Measurements from ENCODE around the gene MYO3B. TPM values are rescaled to one million over a fixed set of nuclear protein-coding genes. Genes with fewer than 3 reads are reported as not detected.
"Not testable (repeated sequence)": the region's sequence is repeated elsewhere in the genome, so short reads cannot be mapped to it uniquely, and the experiment has no call there.

The MYO3B gene
- total and polyA plus RNA-seq, 3 donors from 2014 or later: 1.4 to 3.5 (median 2.5) TPM

- H3K9me3 ChIP-seq: no peaks in the 10 kb centered on the region
- 96 to 98% methylated on average over 3 of the region's 3 CpGs for WGBS, 2 donors
- no peak for TF ChIP-seq CTCF (IDR thresholded peaks at IDR 0.05)
- no peak for TF ChIP-seq POLR2A (IDR thresholded peaks at IDR 0.05)
- no peaks in the 10 kb centered on the region for H3K36me3 ChIP-seq (ENCODE audit: low read depth, missing control alignments)
- intact Hi-C loops (cut with DNase I; ENCODE audit: low total_unique reads): no loop called here
- DNase-seq: no peak
- no peaks in the 10 kb centered on the region for H3K27me3 ChIP-seq
- no peak overlapping the region for H3K27ac ChIP-seq
- H3K4me3 ChIP-seq: no peak overlapping the region
- H3K4me1 ChIP-seq: no peaks in the 10 kb centered on the region
Observed at GRCh38 chr2:170544817-170545216, 366.9 kb downstream of the MYO3B start.

DNA sequence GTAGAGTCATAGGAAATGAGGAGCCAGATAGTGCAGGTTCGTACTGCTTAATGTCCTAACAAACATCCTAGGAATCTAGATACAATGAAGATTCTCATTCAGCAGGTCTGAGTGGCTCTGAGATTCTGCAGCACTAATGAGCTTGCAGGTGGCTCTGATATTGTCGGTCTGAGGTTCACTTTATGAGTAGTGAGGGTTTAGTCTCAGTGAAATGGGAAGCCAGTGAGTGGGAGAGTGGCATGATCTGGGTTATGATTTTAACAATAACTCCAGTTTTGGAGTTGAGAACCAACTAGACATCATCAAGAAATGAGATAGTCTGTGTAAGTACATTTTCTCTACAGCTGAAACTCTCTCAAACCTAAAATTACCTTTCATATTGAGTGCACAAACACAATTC, 370.4 kb downstream of the MYO3B start:
- Histone ChIP-seq H3K9me3 (no peaks in the 10 kb centered on the region), H3K4me1 (no peaks in the 10 kb centered on the region), H3K4me3 (no peak overlapping the region), H3K36me3 (ENCODE audit: low read depth, missing control alignments) (no peaks in the 10 kb centered on the region), H3K27me3 (no peaks in the 10 kb centered on the region), H3K27ac (no peak overlapping the region)
- intact Hi-C loops (cut with DNase I; ENCODE audit: low total_unique reads): no loop called here
- no peak for DNase-seq
- TF ChIP-seq POLR2A (IDR thresholded peaks at IDR 0.05) (no peak), CTCF (IDR thresholded peaks at IDR 0.05) (no peak)
- WGBS, 2 donors: 83 to 88% methylated on average over 2 of the region's 2 CpGs

DNA sequence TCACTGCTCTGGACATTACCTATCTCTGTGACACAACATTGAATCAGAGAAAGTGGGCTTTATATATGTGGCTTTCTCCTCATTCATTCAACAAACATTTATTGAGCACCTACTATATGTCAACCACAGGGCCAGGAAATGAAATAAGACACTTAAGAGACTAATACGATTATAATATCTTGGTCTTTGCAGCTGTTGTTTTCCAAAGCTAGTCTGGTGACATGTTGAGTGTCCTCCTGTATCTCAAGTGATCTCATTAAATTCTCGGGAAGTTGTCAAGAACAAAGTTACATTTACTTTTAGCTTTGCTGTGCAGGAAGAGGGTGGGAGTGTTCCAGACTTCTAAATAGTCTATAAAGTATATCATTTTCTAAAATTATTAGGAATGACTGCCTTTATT, 372.6 kb downstream of the MYO3B start:
- TF ChIP-seq CTCF (IDR thresholded peaks at IDR 0.05) (no peak), POLR2A (IDR thresholded peaks at IDR 0.05) (no peak)
- no peaks in the 10 kb centered on the region for H3K9me3 ChIP-seq
- no peaks in the 10 kb centered on the region for H3K36me3 ChIP-seq (ENCODE audit: low read depth, missing control alignments)
- intact Hi-C loops (cut with DNase I; ENCODE audit: low total_unique reads): no loop called here
- no peaks in the 10 kb centered on the region for H3K27me3 ChIP-seq
- H3K27ac ChIP-seq: no peak overlapping the region
- no peaks in the 10 kb centered on the region for H3K4me1 ChIP-seq
- 66 to 69% methylated on average over 2 of the region's 2 CpGs for WGBS, 2 donors
- no peak overlapping the region for H3K4me3 ChIP-seq
- no peak for DNase-seq

- H3K4me1 ChIP-seq; H3K4me3 ChIP-seq; DNase-seq; H3K27me3 ChIP-seq; H3K27ac ChIP-seq; intact Hi-C loops (cut with DNase I; ENCODE audit: low total_unique reads); H3K9me3 ChIP-seq; H3K36me3 ChIP-seq (ENCODE audit: low read depth, missing control alignments): not testable (repeated sequence)
Observed at GRCh38 chr2:170551899-170552298, 374.0 kb downstream of the MYO3B start.

DNA sequence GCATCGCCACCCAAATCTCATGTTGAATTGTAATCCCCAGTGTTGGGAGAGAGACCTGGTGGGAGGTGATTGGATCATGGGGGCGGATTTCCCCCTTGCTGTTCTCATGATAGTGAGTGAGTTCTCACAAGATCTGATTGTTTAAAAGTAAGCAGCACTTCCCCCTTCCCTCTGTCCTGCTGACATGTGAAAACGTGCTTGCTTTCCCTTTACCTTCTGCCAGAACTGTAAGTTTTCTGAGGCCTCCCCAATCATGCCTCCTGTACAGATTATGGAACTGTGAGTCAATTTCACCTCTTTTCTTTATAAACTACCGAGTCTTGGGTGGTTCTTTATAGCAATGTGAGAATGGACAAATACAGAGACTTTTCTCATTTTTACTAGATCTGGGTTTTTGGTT, 375.8 kb downstream of the MYO3B start:
- intact Hi-C loops (cut with DNase I; ENCODE audit: low total_unique reads): no loop called here
- Histone ChIP-seq H3K36me3 (ENCODE audit: low read depth, missing control alignments) (no peaks in the 10 kb centered on the region), H3K4me1 (no peaks in the 10 kb centered on the region), H3K27me3 (no peaks in the 10 kb centered on the region), H3K27ac (no peak overlapping the region), H3K4me3 (no peak overlapping the region), H3K9me3 (no peaks in the 10 kb centered on the region)
- WGBS, 2 donors: 78 to 85% methylated on average over 4 of the region's 4 CpGs
- no peak for TF ChIP-seq CTCF (IDR thresholded peaks at IDR 0.05)
- no peak for TF ChIP-seq POLR2A (IDR thresholded peaks at IDR 0.05)
- no peak for DNase-seq
